ENCODE results near the gene DCP2.

Gene DCP2

GRCh38 chr5:112996830-112997374, 20.3 kb downstream of the DCP2 start:
- Histone ChIP-seq H3K9ac (ENCODE audit: low read depth, low read length) (no peak overlapping the region), H3K27me3 (ENCODE audit: insufficient read depth, low read length, poor library complexity) (no peaks in the 10 kb centered on the region), H3K4me3 (ENCODE audit: low read depth in 1 of 2, low read length in 2 of 2) (no peak overlapping the region), H3K4me1 (ENCODE audit: insufficient read depth, low read length) (peaks cover 9% of the 10 kb centered on the region), H4K20me1 (ENCODE audit: insufficient read depth, low read length) (0 out of 2 replicates have a peak, but pooled peaks cover 4% of the 10 kb centered on the region), H2AFZ (ENCODE audit: low read depth, low read length) (no peak overlapping the region), H3K36me3 (ENCODE audit: insufficient read depth, low read length) (peaks cover 88% of the 10 kb centered on the region), H3K4me2 (ENCODE audit: insufficient read depth, low read length) (no peak overlapping the region), H3K27ac (ENCODE audit: low read length) (peak overlapping the region; percentile 60), H3K9me3 (ENCODE audit: insufficient read depth, low read length, severe bottlenecking) (no peaks in the 10 kb centered on the region), H3K79me2 (ENCODE audit: insufficient read depth, low read length) (peaks cover 74% of the 10 kb centered on the region)
- DNase-seq (no peak), ATAC-seq (ENCODE audit: insufficient read depth, low read depth) (no peak)
- TF ChIP-seq CTCF (IDR thresholded peaks at IDR 0.05; ENCODE audit: borderline replicate concordance, extremely low read depth, low read length, poor library complexity, severe bottlenecking) (no peak), EZH2 (IDR thresholded peaks at IDR 0.05; ENCODE audit: borderline replicate concordance, low read depth, low read length, severe bottlenecking) (no peak)

GRCh38 chr5:112998296-112998695, 21.7 kb downstream of the DCP2 start:
- Histone ChIP-seq H3K9ac (ENCODE audit: low read depth, low read length) (no peak overlapping the region), H3K27ac (ENCODE audit: low read length) (peak overlapping the region; percentile 46), H3K4me2 (ENCODE audit: insufficient read depth, low read length) (no peak overlapping the region), H4K20me1 (ENCODE audit: insufficient read depth, low read length) (0 out of 2 replicates have a peak, but pooled peaks cover 4% of the 10 kb centered on the region), H3K9me3 (ENCODE audit: insufficient read depth, low read length, severe bottlenecking) (no peaks in the 10 kb centered on the region), H3K27me3 (ENCODE audit: insufficient read depth, low read length, poor library complexity) (no peaks in the 10 kb centered on the region), H2AFZ (ENCODE audit: low read depth, low read length) (no peak overlapping the region), H3K4me3 (ENCODE audit: low read depth in 1 of 2, low read length in 2 of 2) (no peak overlapping the region), H3K4me1 (ENCODE audit: insufficient read depth, low read length) (peaks cover 9% of the 10 kb centered on the region), H3K79me2 (ENCODE audit: insufficient read depth, low read length) (peaks cover 74% of the 10 kb centered on the region), H3K36me3 (ENCODE audit: insufficient read depth, low read length) (peaks cover 90% of the 10 kb centered on the region)
- no peak for TF ChIP-seq EZH2 (IDR thresholded peaks at IDR 0.05; ENCODE audit: borderline replicate concordance, low read depth, low read length, severe bottlenecking)
- TF ChIP-seq CTCF (IDR thresholded peaks at IDR 0.05; ENCODE audit: borderline replicate concordance, extremely low read depth, low read length, poor library complexity, severe bottlenecking): no peak
- no peak for DNase-seq
- no peak for ATAC-seq (ENCODE audit: insufficient read depth, low read depth)

- no peak for ATAC-seq (ENCODE audit: insufficient read depth, low read depth)
- Histone ChIP-seq H3K27me3 (ENCODE audit: insufficient read depth, low read length, poor library complexity) (no peaks in the 10 kb centered on the region), H3K27ac (ENCODE audit: low read length) (no peak overlapping the region), H4K20me1 (ENCODE audit: insufficient read depth, low read length) (0 out of 2 replicates have a peak, but pooled peaks cover 4% of the 10 kb centered on the region), H3K4me3 (ENCODE audit: low read depth in 1 of 2, low read length in 2 of 2) (no peak overlapping the region), H3K4me1 (ENCODE audit: insufficient read depth, low read length) (peaks cover 9% of the 10 kb centered on the region), H3K36me3 (ENCODE audit: insufficient read depth, low read length) (peaks cover 93% of the 10 kb centered on the region), H3K4me2 (ENCODE audit: insufficient read depth, low read length) (no peak overlapping the region), H3K79me2 (ENCODE audit: insufficient read depth, low read length) (peaks cover 74% of the 10 kb centered on the region), H3K9ac (ENCODE audit: low read depth, low read length) (no peak overlapping the region), H3K9me3 (ENCODE audit: insufficient read depth, low read length, severe bottlenecking) (no peaks in the 10 kb centered on the region), H2AFZ (ENCODE audit: low read depth, low read length) (no peak overlapping the region)
- no peak for DNase-seq
- TF ChIP-seq EZH2 (IDR thresholded peaks at IDR 0.05; ENCODE audit: borderline replicate concordance, low read depth, low read length, severe bottlenecking): no peak
- no peak for TF ChIP-seq CTCF (IDR thresholded peaks at IDR 0.05; ENCODE audit: borderline replicate concordance, extremely low read depth, low read length, poor library complexity, severe bottlenecking)
Observed at GRCh38 chr5:113000466-113000865, 23.9 kb downstream of the DCP2 start.

Data from DND-41 (cell line).